Measurements from ENCODE around the gene STK32B. TPM values are rescaled to one million over a fixed set of nuclear protein-coding genes. Genes with fewer than 3 reads are reported as not detected.
A peak's percentile ranks its signal among the peaks of the same experiment; 100 is the strongest.

The STK32B gene
- polyA plus RNA-seq, 2 of the 4 experiments (the other 2 are of a cell fraction), result 7.6 to 12.1 TPM

GRCh38 chr4:5137226-5137625 lies 85.9 kb downstream of the STK32B start:
- Histone ChIP-seq H3K4me1 (peaks cover 40% of the 10 kb centered on the region), H3K4me3 (no peak overlapping the region), H3K4me2 (peak overlapping the region; percentile 77), H3K27ac (peak overlapping the region; percentile 44; a peak in 4 of 6 replicates), H3K9me3 (no peaks in the 10 kb centered on the region)
- 0 out of 6 replicates have a peak, but pooled peaks of 1 of the 2 experiments have one; percentile 13 for ATAC-seq
- ChIA-PET POLR2A (interaction anchor here (1.0 kb wide), 2 partner anchors 86 to 229 kb away, joined by 3 read pairs; partner anchors contain the start of gene STK32B), CTCF (interaction anchor here (1.1 kb wide), 1 partner anchor 12 kb away, joined by 5 read pairs; no protein-coding TSS in a partner anchor)
- WGBS (ENCODE audit: missing lambda C conversion rate), result 86% methylated on average over 2 of the region's 2 CpGs
- DNase-seq (ENCODE audit: low read depth in 1 of 2, low spot score in 1 of 2), result no peak
- TF ChIP-seq ESRRA (IDR thresholded peaks at IDR 0.05; ENCODE audit: borderline replicate concordance, low read length) (no peak), ATOH8 (CRISPR knock-in tag; IDR thresholded peaks at IDR 0.05; ENCODE audit: low read depth) (no peak), ZFP36 (IDR thresholded peaks at IDR 0.05; ENCODE audit: borderline replicate concordance, partially characterized antibody) (no peak), SREBF2 (IDR thresholded peaks at IDR 0.05) (no peak), KDM5A (IDR thresholded peaks at IDR 0.05) (no peak), NR3C1 (IDR thresholded peaks at IDR 0.05) (no peak), MAZ (IDR thresholded peaks at IDR 0.05; ENCODE audit: borderline replicate concordance, low read depth, low read length) (no peak), HDAC2 (IDR thresholded peaks at IDR 0.05) (no peak), FOSB (CRISPR knock-in tag; IDR thresholded peaks at IDR 0.05) (no peak), HEYL (CRISPR knock-in tag; IDR thresholded peaks at IDR 0.05) (no peak)
- TF ChIP-seq, protein P1, sequence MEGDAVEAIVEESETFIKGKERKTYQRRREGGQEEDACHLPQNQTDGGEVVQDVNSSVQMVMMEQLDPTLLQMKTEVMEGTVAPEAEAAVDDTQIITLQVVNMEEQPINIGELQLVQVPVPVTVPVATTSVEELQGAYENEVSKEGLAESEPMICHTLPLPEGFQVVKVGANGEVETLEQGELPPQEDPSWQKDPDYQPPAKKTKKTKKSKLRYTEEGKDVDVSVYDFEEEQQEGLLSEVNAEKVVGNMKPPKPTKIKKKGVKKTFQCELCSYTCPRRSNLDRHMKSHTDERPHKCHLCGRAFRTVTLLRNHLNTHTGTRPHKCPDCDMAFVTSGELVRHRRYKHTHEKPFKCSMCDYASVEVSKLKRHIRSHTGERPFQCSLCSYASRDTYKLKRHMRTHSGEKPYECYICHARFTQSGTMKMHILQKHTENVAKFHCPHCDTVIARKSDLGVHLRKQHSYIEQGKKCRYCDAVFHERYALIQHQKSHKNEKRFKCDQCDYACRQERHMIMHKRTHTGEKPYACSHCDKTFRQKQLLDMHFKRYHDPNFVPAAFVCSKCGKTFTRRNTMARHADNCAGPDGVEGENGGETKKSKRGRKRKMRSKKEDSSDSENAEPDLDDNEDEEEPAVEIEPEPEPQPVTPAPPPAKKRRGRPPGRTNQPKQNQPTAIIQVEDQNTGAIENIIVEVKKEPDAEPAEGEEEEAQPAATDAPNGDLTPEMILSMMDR (IDR thresholded peaks at IDR 0.05), result no peak
- FAIRE-seq, result no peak

DNA sequence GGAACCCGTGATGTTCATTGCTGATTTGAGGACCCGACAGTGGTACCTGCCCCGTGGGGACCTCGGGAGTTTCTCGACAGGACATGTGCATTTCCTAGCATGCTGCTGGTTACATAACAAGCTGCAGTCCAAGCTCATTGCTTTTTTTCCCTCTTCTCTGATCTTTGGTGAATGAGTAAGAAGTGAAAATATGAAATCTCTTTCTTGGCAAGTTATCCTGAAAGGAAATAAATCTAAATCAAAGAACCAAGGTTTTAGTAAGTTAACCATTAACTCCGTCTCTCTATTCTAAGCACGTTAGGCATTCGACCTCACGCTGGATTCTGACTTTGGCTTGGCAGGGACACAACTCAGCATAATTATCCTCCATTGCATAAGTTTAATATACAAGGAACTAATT lies 86.6 kb downstream of the STK32B start:
- Histone ChIP-seq H3K4me1 (peaks cover 40% of the 10 kb centered on the region), H3K4me3 (no peak overlapping the region), H3K4me2 (peak overlapping the region; percentile 77), H3K9me3 (no peaks in the 10 kb centered on the region), H3K27ac (peak overlapping the region; percentile 40 to 82; a peak in 4 of 6 replicates)
- ATAC-seq (peak; percentile 39 to 76; a peak in 4 of 6 replicates), FAIRE-seq (peak; percentile 72), DNase-seq (ENCODE audit: low read depth in 1 of 2, low spot score in 1 of 2) (peak; percentile 25 to 64)
- TF ChIP-seq SREBF2 (IDR thresholded peaks at IDR 0.05) (no peak), CEBPB (IDR thresholded peaks at IDR 0.05) (peak; percentile 32 to 61; a peak in 2 of 4 replicates), SMC3 (IDR thresholded peaks at IDR 0.05) (0 out of 3 replicates have a peak, but pooled peaks have one; percentile 8), ZFP36 (IDR thresholded peaks at IDR 0.05; ENCODE audit: borderline replicate concordance, partially characterized antibody) (no peak), GATA3 (IDR thresholded peaks at IDR 0.05; ENCODE audit: borderline replicate concordance) (peak; percentile 69), JUN (IDR thresholded peaks at IDR 0.05) (peak in 1 of 2 experiments; percentile 39; a peak in 1 of 5 replicates), JUNB (IDR thresholded peaks at IDR 0.05) (peak; percentile 69), EP300 (IDR thresholded peaks at IDR 0.05) (peak; percentile 24 to 66; a peak in 2 of 5 replicates), TP53 (CRISPR knock-in tag; IDR thresholded peaks at IDR 0.05) (no peak)
- TF ChIP-seq, protein P2, sequence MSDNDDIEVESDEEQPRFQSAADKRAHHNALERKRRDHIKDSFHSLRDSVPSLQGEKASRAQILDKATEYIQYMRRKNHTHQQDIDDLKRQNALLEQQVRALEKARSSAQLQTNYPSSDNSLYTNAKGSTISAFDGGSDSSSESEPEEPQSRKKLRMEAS (IDR thresholded peaks at IDR 0.05), result peak; percentile 78
- 2% methylated on average over 9 of the region's 9 CpGs for WGBS (ENCODE audit: missing lambda C conversion rate)
- CTCF ChIA-PET, result interaction anchor here (1.0 to 1.1 kb wide), 2 partner anchors 12 to 88 kb away, joined by 3 to 5 read pairs; no protein-coding TSS in a partner anchor
- POLR2A ChIA-PET, result interaction anchor here (1.0 kb wide), 2 partner anchors 87 to 229 kb away, joined by 3 read pairs; partner anchors contain the start of gene STK32B

DNA sequence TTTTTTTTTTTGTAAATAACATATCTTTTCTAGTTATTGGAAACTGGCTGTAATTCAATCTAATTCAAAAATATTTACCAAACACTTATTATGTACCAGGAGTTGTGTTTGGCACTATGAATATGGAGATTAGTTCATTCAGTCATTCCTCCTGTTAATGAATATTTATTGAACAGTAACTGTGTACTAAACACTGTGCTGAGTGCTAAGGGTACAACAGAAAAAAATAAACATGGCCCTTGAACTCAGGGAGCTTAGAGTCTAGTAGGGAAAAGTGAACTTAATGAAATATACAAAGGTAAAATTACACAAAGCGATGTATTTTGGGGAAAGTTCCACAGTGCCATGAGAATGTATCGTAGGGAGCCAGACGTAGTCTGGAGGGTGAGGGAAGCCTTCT lies 87.1 kb downstream of the STK32B start:
- Histone ChIP-seq H3K4me3 (no peak overlapping the region), H3K27ac (peak overlapping the region; percentile 57 to 82), H3K9me3 (no peaks in the 10 kb centered on the region), H3K4me1 (peaks cover 35% of the 10 kb centered on the region), H3K4me2 (peak overlapping the region; percentile 77)
- TF ChIP-seq EHMT2 (IDR thresholded peaks at IDR 0.05; ENCODE audit: low read depth) (no peak), HEYL (CRISPR knock-in tag; IDR thresholded peaks at IDR 0.05) (no peak), GATA3 (IDR thresholded peaks at IDR 0.05; ENCODE audit: borderline replicate concordance) (no peak), TFCP2L1 (CRISPR knock-in tag; IDR thresholded peaks at IDR 0.05) (no peak), HDAC2 (IDR thresholded peaks at IDR 0.05) (no peak), EHF (CRISPR knock-in tag; IDR thresholded peaks at IDR 0.05) (no peak), RFX5 (IDR thresholded peaks at IDR 0.05) (no peak), FOXS1 (CRISPR knock-in tag; IDR thresholded peaks at IDR 0.05) (no peak)
- CTCF ChIA-PET, result interaction anchor here (0.8 to 1.0 kb wide), 2 partner anchors 28 to 88 kb away, joined by 3 to 5 read pairs; no protein-coding TSS in a partner anchor
- DNase-seq (ENCODE audit: low read depth in 1 of 2, low spot score in 1 of 2) (no peak), FAIRE-seq (no peak), ATAC-seq (no peak)
- POLR2A ChIA-PET, result interaction anchor here (1.0 kb wide), 1 partner anchor 228 kb away, joined by 3 read pairs; no protein-coding TSS in a partner anchor
- 95% methylated on average over 3 of the region's 3 CpGs for WGBS (ENCODE audit: missing lambda C conversion rate)

Measured in A549 (cell line).